K562 (cell line): ENCODE results near the gene ZFAND3. TPM values are rescaled to one million over a fixed set of nuclear protein-coding genes. Genes with fewer than 3 reads are reported as not detected.
A peak's percentile ranks its signal among the peaks of the same experiment; 100 is the strongest.

Experiments
- CBX2 ChIP-seq: fragments of 200-600 bp; sonication (generic); IDR thresholded peaks from one replicate; pipeline ENCODE4 v1.6.1; 2012; ENCODE audit warnings: mild to moderate bottlenecking, low read length, inconsistent platforms; ENCODE audit not compliant: insufficient read depth, poor library complexity, severe bottlenecking
- EP300 ChIP-seq: IDR thresholded peaks from 2 replicates; pipeline ENCODE4 v1.6.1; 2012; ENCODE audit warnings: low read length, improper control_type of control experiment
- ESRRA ChIP-seq: fragments of 450-650 bp; IDR thresholded peaks from 2 replicates; pipeline ENCODE4 v1.6.1; 2014; ENCODE audit warnings: low read depth, mild to moderate bottlenecking, moderate library complexity, borderline replicate concordance
- FIP1L1 ChIP-seq: fragments of 200-400 bp; formaldehyde crosslinking; IDR thresholded peaks from 2 replicates; pipeline ENCODE4 v1.6.1; 2018; ENCODE audit warnings: mild to moderate bottlenecking, low read depth, low read length; ENCODE audit not compliant: poor library complexity, severe bottlenecking
- GABPB1 ChIP-seq: sonication (generic); formaldehyde crosslinking; IDR thresholded peaks from 2 replicates; pipeline ENCODE4 v1.8.0; 2022; ENCODE audit warnings: mild to moderate bottlenecking, missing genetic modification reagents
- HNRNPH1 ChIP-seq: fragments of 200-400 bp; formaldehyde crosslinking; optimal IDR thresholded peaks from 2 replicates; pipeline ENCODE3; 2017; ENCODE audit warnings: low read depth, mild to moderate bottlenecking, low read length, moderate library complexity
- MED1 ChIP-seq: sonication (generic); formaldehyde crosslinking; IDR thresholded peaks from 2 replicates; pipeline ENCODE4 v1.8.1; 2023; ENCODE audit warnings: missing genetic modification reagents, borderline replicate concordance
- PTTG1 ChIP-seq: fragments of 450-650 bp; IDR thresholded peaks from 2 replicates; pipeline ENCODE4 v1.6.1; 2016; ENCODE audit warnings: low read depth, mild to moderate bottlenecking, missing genetic modification characterization, missing compliant biosample characterization
- RBM25 ChIP-seq: fragments of 200-400 bp; formaldehyde crosslinking; IDR thresholded peaks from 2 replicates; pipeline ENCODE4 v1.6.1; 2018; ENCODE audit warnings: low read length, low read depth, moderate library complexity; ENCODE audit not compliant: severe bottlenecking
- RFX1 ChIP-seq: fragments of 450-650 bp; IDR thresholded peaks from 2 replicates; pipeline ENCODE4 v1.6.1; 2016; ENCODE audit warnings: mild to moderate bottlenecking, moderate library complexity
- SMARCA4 ChIP-seq: fragments of 450-650 bp; IDR thresholded peaks from 2 replicates; pipeline ENCODE4 v1.6.1; 2016
- TBP ChIP-seq: optimal IDR thresholded peaks from 2 replicates; pipeline ENCODE3; 2011; ENCODE audit warnings: low read depth, low read length, improper control_type of control experiment
- TRIM28 ChIP-seq: fragments of 450-650 bp; IDR thresholded peaks from 2 replicates; pipeline ENCODE4 v1.6.1; 2017
- ZNF184 ChIP-seq: sonication (generic); formaldehyde crosslinking; IDR thresholded peaks from 2 replicates; pipeline ENCODE4 v1.5.0; 2020; ENCODE audit warnings: missing genetic modification reagents
- polyA plus RNA-seq, 8 experiments: library from polyadenylated mRNA; depleted of rRNA in 4 of 8; stranded (reverse) in 5 of 8; unstranded in 3 of 8; fragments of >200 nt; fragmentation: Nextera tagmentation in 2 of 8; fragmentation: Illumina TruSeq in 1 of 8; extraction: Ambion mirVana in 2 of 8; extraction: Trizol in 1 of 8; gene quantifications; 2 replicates each; pipeline versions ENCODE4 v1.2.1 to v1.2.3, GENCODE V29; 2011 to 2014; ENCODE audit warnings: inconsistent platforms in 1 of 8, missing spikeins in 1 of 8
- total RNA-seq, 7 experiments: library from RNA; depleted of rRNA in 6 of 7; stranded (reverse); fragments of >200 nt in 6 of 7; fragmentation: Illumina TruSeq in 2 of 7; extraction: Trizol in 2 of 7; gene quantifications; 2 replicates each; pipeline versions ENCODE4 v1.2.1 to v1.2.3, GENCODE V29; 2011 to 2021; ENCODE audit warnings: low replicate concordance in 1 of 7
- TF ChIP-seq, protein P1 (sequence below): sonication (generic); formaldehyde crosslinking; IDR thresholded peaks from 2 replicates; pipeline ENCODE4 v1.8.0; 2023; ENCODE audit warnings: missing genetic modification reagents, mild to moderate bottlenecking, borderline replicate concordance
- TF ChIP-seq, protein P2 (sequence below): fragments of 450-650 bp; IDR thresholded peaks from 2 replicates; pipeline ENCODE4 v1.6.1; 2016; ENCODE audit warnings: missing biosample characterization, missing genetic modification characterization
- TF ChIP-seq, protein P3 (sequence below): sonication (generic); formaldehyde crosslinking; IDR thresholded peaks from 2 replicates; pipeline ENCODE4 v1.8.1; 2023; ENCODE audit warnings: missing genetic modification reagents, mild to moderate bottlenecking, borderline replicate concordance

Gene ZFAND3
- total and polyA plus RNA-seq, 9 of the 15 experiments (the other 6 are each of a cell fraction or from before 2014, with no cell fraction given): 0.81 to 26.6 (median 11.8) TPM

DNA sequence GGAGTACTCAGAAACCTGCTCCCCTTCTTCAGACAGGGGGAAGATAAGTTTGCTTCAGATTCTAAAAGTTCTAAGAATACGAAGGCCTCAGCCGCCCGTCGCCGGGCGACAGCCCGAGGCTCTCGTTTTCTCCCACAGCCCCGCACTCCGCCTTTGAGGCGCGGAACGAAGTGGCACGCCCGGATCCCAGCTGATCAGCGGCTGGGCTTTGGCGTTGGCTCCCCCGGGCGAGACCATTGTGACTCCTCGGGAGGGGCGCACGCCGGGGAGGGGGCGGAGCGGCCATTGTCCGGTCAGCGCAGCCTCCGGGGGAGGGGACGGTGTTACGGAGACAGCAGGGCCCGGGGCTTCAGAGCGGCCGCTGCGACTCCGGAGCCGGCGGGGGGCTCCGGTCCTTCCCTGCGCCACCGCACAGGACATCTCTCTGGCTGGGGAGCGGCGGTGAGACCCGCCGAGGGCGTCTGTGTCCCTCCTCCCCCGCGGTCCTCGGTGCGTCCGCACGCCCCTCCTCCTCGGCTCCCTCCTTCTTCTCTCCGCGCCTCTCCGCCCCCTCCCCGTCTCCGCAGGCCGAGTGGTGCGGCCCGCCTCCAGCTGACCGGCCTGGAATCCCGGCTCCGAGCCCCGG, at the start of gene ZFAND3 (continued):
- TF ChIP-seq TRIM28 (peak; percentile 45; the same call in 1 of the 2 replicates), TBP (no peak), EP300 (no peak), RFX1 (0 out of 2 replicates have a peak, but pooled peaks have one; percentile 19), SMARCA4 (no peak), MED1 (CRISPR knock-in tag) (no peak), PTTG1 (tag) (no peak), ESRRA (no peak), HNRNPH1 (no peak), ZNF184 (CRISPR knock-in tag) (no peak), RBM25 (peak; percentile 10), GABPB1 (no peak; the same call in 1 of the 2 replicates), CBX2 (no peak), FIP1L1 (no peak)
- TF ChIP-seq, protein P1, sequence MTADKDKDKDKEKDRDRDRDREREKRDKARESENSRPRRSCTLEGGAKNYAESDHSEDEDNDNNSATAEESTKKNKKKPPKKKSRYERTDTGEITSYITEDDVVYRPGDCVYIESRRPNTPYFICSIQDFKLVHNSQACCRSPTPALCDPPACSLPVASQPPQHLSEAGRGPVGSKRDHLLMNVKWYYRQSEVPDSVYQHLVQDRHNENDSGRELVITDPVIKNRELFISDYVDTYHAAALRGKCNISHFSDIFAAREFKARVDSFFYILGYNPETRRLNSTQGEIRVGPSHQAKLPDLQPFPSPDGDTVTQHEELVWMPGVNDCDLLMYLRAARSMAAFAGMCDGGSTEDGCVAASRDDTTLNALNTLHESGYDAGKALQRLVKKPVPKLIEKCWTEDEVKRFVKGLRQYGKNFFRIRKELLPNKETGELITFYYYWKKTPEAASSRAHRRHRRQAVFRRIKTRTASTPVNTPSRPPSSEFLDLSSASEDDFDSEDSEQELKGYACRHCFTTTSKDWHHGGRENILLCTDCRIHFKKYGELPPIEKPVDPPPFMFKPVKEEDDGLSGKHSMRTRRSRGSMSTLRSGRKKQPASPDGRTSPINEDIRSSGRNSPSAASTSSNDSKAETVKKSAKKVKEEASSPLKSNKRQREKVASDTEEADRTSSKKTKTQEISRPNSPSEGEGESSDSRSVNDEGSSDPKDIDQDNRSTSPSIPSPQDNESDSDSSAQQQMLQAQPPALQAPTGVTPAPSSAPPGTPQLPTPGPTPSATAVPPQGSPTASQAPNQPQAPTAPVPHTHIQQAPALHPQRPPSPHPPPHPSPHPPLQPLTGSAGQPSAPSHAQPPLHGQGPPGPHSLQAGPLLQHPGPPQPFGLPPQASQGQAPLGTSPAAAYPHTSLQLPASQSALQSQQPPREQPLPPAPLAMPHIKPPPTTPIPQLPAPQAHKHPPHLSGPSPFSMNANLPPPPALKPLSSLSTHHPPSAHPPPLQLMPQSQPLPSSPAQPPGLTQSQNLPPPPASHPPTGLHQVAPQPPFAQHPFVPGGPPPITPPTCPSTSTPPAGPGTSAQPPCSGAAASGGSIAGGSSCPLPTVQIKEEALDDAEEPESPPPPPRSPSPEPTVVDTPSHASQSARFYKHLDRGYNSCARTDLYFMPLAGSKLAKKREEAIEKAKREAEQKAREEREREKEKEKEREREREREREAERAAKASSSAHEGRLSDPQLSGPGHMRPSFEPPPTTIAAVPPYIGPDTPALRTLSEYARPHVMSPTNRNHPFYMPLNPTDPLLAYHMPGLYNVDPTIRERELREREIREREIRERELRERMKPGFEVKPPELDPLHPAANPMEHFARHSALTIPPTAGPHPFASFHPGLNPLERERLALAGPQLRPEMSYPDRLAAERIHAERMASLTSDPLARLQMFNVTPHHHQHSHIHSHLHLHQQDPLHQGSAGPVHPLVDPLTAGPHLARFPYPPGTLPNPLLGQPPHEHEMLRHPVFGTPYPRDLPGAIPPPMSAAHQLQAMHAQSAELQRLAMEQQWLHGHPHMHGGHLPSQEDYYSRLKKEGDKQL (CRISPR knock-in tag): no peak
- TF ChIP-seq, protein P2, sequence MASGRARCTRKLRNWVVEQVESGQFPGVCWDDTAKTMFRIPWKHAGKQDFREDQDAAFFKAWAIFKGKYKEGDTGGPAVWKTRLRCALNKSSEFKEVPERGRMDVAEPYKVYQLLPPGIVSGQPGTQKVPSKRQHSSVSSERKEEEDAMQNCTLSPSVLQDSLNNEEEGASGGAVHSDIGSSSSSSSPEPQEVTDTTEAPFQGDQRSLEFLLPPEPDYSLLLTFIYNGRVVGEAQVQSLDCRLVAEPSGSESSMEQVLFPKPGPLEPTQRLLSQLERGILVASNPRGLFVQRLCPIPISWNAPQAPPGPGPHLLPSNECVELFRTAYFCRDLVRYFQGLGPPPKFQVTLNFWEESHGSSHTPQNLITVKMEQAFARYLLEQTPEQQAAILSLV (tag): no peak
- TF ChIP-seq, protein P3, sequence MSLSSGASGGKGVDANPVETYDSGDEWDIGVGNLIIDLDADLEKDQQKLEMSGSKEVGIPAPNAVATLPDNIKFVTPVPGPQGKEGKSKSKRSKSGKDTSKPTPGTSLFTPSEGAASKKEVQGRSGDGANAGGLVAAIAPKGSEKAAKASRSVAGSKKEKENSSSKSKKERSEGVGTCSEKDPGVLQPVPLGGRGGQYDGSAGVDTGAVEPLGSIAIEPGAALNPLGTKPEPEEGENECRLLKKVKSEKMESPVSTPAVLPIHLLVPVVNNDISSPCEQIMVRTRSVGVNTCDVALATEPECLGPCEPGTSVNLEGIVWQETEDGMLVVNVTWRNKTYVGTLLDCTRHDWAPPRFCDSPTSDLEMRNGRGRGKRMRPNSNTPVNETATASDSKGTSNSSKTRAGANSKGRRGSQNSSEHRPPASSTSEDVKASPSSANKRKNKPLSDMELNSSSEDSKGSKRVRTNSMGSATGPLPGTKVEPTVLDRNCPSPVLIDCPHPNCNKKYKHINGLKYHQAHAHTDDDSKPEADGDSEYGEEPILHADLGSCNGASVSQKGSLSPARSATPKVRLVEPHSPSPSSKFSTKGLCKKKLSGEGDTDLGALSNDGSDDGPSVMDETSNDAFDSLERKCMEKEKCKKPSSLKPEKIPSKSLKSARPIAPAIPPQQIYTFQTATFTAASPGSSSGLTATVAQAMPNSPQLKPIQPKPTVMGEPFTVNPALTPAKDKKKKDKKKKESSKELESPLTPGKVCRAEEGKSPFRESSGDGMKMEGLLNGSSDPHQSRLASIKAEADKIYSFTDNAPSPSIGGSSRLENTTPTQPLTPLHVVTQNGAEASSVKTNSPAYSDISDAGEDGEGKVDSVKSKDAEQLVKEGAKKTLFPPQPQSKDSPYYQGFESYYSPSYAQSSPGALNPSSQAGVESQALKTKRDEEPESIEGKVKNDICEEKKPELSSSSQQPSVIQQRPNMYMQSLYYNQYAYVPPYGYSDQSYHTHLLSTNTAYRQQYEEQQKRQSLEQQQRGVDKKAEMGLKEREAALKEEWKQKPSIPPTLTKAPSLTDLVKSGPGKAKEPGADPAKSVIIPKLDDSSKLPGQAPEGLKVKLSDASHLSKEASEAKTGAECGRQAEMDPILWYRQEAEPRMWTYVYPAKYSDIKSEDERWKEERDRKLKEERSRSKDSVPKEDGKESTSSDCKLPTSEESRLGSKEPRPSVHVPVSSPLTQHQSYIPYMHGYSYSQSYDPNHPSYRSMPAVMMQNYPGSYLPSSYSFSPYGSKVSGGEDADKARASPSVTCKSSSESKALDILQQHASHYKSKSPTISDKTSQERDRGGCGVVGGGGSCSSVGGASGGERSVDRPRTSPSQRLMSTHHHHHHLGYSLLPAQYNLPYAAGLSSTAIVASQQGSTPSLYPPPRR (CRISPR knock-in tag): no peak
